HepG2 (cell line): ENCODE measurements around the gene CDYL. TPM values are rescaled to one million over a fixed set of nuclear protein-coding genes. Genes with fewer than 3 reads are reported as not detected.

ENCODE experiments used
- ATAC-seq: fragments of 200-7000 bp; cut with Tn5 transposase; 3 replicates; pipeline ENCODE4 v1.9.1; 2020; ENCODE audit warnings: mild to moderate bottlenecking, moderate library complexity
- BruUV-seq: library from RNA; stranded (reverse); fragments of 400-500 nt; replicated peaks from 2 replicates; lab custom pipeline; 2021; lab: Mats Ljungman, UMichigan
- CTCF ChIA-PET: fragments of 300-600 bp; formaldehyde crosslinking; extraction: SDS; loops from one replicate; lab custom pipeline; 2021; ENCODE audit warnings: low total read pairs, inconsistent platforms, low intra/inter-chr PET ratio; lab: Yijun Ruan, JAX
- POLR2A ChIA-PET: fragments of 350-600 bp; sonication (Branson Sonifier 250); formaldehyde crosslinking; loops from one replicate; lab custom pipeline; 2020; ENCODE audit warnings: antibody characterized with exemption, inconsistent platforms; lab: Yijun Ruan, JAX
- DNase-seq: peaks from one replicate; pipeline ENCODE4 v3.0.0-alpha.2; 2015; ENCODE audit warnings: low spot score
- FAIRE-seq: peaks from 3 replicates; lab custom pipeline; 2011; peaks lifted over from hg19 to GRCh38; lab: Jason Lieb, UNC
- H2AFZ ChIP-seq: one replicate; pipeline ENCODE4 v1.6.1; 2011; ENCODE audit warnings: low read length, inconsistent platforms
- H3K27ac ChIP-seq: fragments of 300-600 bp; 3 replicates; pipeline ENCODE4 v1.8.0; 2011; ENCODE audit warnings: mixed run types, mild to moderate bottlenecking, mixed read lengths, low read length, inconsistent platforms; ENCODE audit not compliant: insufficient read depth; ENCODE audit errors: extremely low read length
- H3K27me3 ChIP-seq, 2 experiments: fragments of 200-600 bp in 1 of 2; 2 replicates in 1 of 2; 3 replicates in 1 of 2; pipeline versions ENCODE4 v1.6.0 to v1.8.0; 2011; ENCODE audit warnings: low read length in 2 of 2, mild to moderate bottlenecking in 2 of 2, moderate library complexity in 2 of 2, inconsistent platforms in 1 of 2; ENCODE audit not compliant: insufficient read depth in 2 of 2, control insufficient read depth in 1 of 2
- H3K36me3 ChIP-seq, 2 experiments: fragments of 200-600 bp in 1 of 2; replicated peaks in 1 of 2; 2 replicates in 1 of 2; 3 replicates in 1 of 2; pipeline versions ENCODE4 v1.5.1 to v1.8.0; 2011; ENCODE audit warnings: low read length in 2 of 2, inconsistent platforms in 1 of 2; ENCODE audit not compliant: insufficient read depth in 2 of 2, control insufficient read depth in 1 of 2
- H3K4me1 ChIP-seq: 2 replicates; pipeline ENCODE4 v1.5.1; 2012; ENCODE audit warnings: low read length, inconsistent platforms; ENCODE audit not compliant: insufficient read depth
- H3K4me2 ChIP-seq: 2 replicates; pipeline ENCODE4 v1.6.0; 2011; ENCODE audit warnings: low read depth, low read length, inconsistent platforms
- H3K4me3 ChIP-seq, 3 experiments: fragments of 200-600 bp in 1 of 3; sonication (generic), shearing (Covaris generic) in 1 of 3; replicated peaks in 1 of 3; 2 replicates each; pipeline ENCODE4 v1.5.1; 2011 to 2016; ENCODE audit warnings: low read length in 3 of 3, inconsistent platforms in 2 of 3, low read depth in 2 of 3, mild to moderate bottlenecking in 2 of 3, control low read depth in 1 of 3, mixed read lengths in 1 of 3; ENCODE audit not compliant: insufficient read depth in 1 of 3
- H3K79me2 ChIP-seq: one replicate; pipeline ENCODE4 v1.6.1; 2011; ENCODE audit warnings: low read length, inconsistent platforms; ENCODE audit not compliant: insufficient read depth
- H3K9ac ChIP-seq: 2 replicates; pipeline ENCODE4 v1.6.0; 2011; ENCODE audit warnings: mild to moderate bottlenecking, low read depth, low read length, inconsistent platforms; ENCODE audit not compliant: insufficient read depth
- H3K9me3 ChIP-seq: 2 replicates; pipeline ENCODE4 v1.5.1; 2012; ENCODE audit warnings: mild to moderate bottlenecking, low read length
- H4K20me1 ChIP-seq: 2 replicates; pipeline ENCODE4 v1.6.0; 2011; ENCODE audit warnings: inconsistent platforms, mild to moderate bottlenecking, low read length, moderate library complexity; ENCODE audit not compliant: insufficient read depth
- DMAP1 ChIP-seq: IDR thresholded peaks from 2 replicates; pipeline ENCODE4 v1.6.1; 2016
- EP300 ChIP-seq, 3 experiments: sonication (generic) in 1 of 3; formaldehyde crosslinking in 1 of 3; IDR thresholded peaks; 2 replicates each; pipeline versions ENCODE4 v1.5.1 to v1.6.1; 2011 to 2020; ENCODE audit warnings: low read depth in 2 of 3, low read length in 2 of 3, borderline replicate concordance in 1 of 3, improper control_type of control experiment in 1 of 3, mild to moderate bottlenecking in 1 of 3, missing genetic modification reagents in 1 of 3, moderate library complexity in 1 of 3
- HOXD1 ChIP-seq: sonication (generic); formaldehyde crosslinking; IDR thresholded peaks from 2 replicates; pipeline ENCODE4 v1.5.0; 2020; ENCODE audit warnings: missing genetic modification reagents
- ISL2 ChIP-seq: sonication (generic); formaldehyde crosslinking; IDR thresholded peaks from 2 replicates; pipeline ENCODE4 v1.5.0; 2020; ENCODE audit warnings: missing genetic modification reagents
- PCBP1 ChIP-seq: fragments of 200-400 bp; formaldehyde crosslinking; IDR thresholded peaks from 2 replicates; pipeline ENCODE4 v1.6.1; 2017; ENCODE audit warnings: mild to moderate bottlenecking, low read depth, low read length, borderline replicate concordance
- SMARCE1 ChIP-seq: fragments of 450-650 bp; IDR thresholded peaks from 2 replicates; pipeline ENCODE4 v1.6.1; 2017; ENCODE audit warnings: borderline replicate concordance
- ZNF326 ChIP-seq: sonication (generic); formaldehyde crosslinking; IDR thresholded peaks from 2 replicates; pipeline ENCODE4 v1.4.0; 2020; ENCODE audit warnings: missing genetic modification reagents, borderline replicate concordance
- ZNF382 ChIP-seq: sonication (generic); formaldehyde crosslinking; IDR thresholded peaks from 2 replicates; pipeline ENCODE4 v1.5.0; 2020; ENCODE audit warnings: missing genetic modification reagents, mild to moderate bottlenecking, borderline replicate concordance
- ZNF572 ChIP-seq: sonication (generic); formaldehyde crosslinking; IDR thresholded peaks from 2 replicates; pipeline ENCODE4 v1.5.1; 2020; ENCODE audit warnings: mild to moderate bottlenecking, missing genetic modification reagents
- ZNF672 ChIP-seq: sonication (generic); formaldehyde crosslinking; IDR thresholded peaks from 2 replicates; pipeline ENCODE4 v1.8.1; 2022; ENCODE audit warnings: missing genetic modification reagents
- WGBS: methylation state at CpG from one replicate; pipeline ENCODE4 v1.1.6; 2017; ENCODE audit warnings: low lambda C conversion rate; 5-methylcytosine and 5-hydroxymethylcytosine counted together
- in situ Hi-C: cut with HindIII; loops from 2 replicates; pipeline ENCODE4 v1.10.0; 2017; ENCODE audit warnings: low pct_unique_long_range_greater_than_20kb; ENCODE audit not compliant: extremely low pct_ligation_motif_present
- intact Hi-C: fragments of 100-400 bp; cut with micrococcal nuclease; formaldehyde crosslinking; loops from one replicate; pipeline ENCODE4 v1.10.0; 2022; ENCODE audit not compliant: unreplicated experiment
- polyA plus RNA-seq, 8 experiments: library from polyadenylated mRNA; depleted of rRNA in 3 of 8; stranded (reverse) in 7 of 8; unstranded in 1 of 8; fragments of >200 nt; fragmentation: Illumina TruSeq in 4 of 8; extraction: Trizol in 4 of 8; gene quantifications; 2 replicates each; pipeline versions ENCODE4 v1.2.1 to v1.2.3, GENCODE V29; 2011 to 2016; ENCODE audit warnings: low read depth in 4 of 8, missing spikeins in 1 of 8, mixed read lengths in 1 of 8; ENCODE audit not compliant: insufficient read depth in 1 of 8
- total RNA-seq, 5 experiments: library from RNA; depleted of rRNA; stranded (reverse); fragments of >200 nt; fragmentation: Illumina TruSeq; extraction: Trizol; gene quantifications; 2 replicates each; pipeline ENCODE4 v1.2.3, GENCODE V29; 2016; ENCODE audit warnings: low read depth in 1 of 5
- TF ChIP-seq, protein P1 (sequence below): IDR thresholded peaks from 2 replicates; pipeline ENCODE4 v1.6.1; 2012; ENCODE audit warnings: low read length, improper control_type of control experiment
- TF ChIP-seq, protein P2 (sequence below): IDR thresholded peaks from 2 replicates; pipeline ENCODE4 v1.6.1; 2016; ENCODE audit warnings: mild to moderate bottlenecking
- TF ChIP-seq, protein P3 (sequence below), 2 experiments: sonication (generic) in 1 of 2; formaldehyde crosslinking in 1 of 2; IDR thresholded peaks; 2 replicates each; pipeline versions ENCODE4 v1.4.0 to v1.6.1; 2016 to 2020; ENCODE audit warnings: borderline replicate concordance in 1 of 2, low read depth in 1 of 2, mild to moderate bottlenecking in 1 of 2, missing genetic modification reagents in 1 of 2
- TF ChIP-seq, protein P4 (sequence below): sonication (generic); formaldehyde crosslinking; IDR thresholded peaks from 2 replicates; pipeline ENCODE4 v1.4.0; 2020; ENCODE audit warnings: missing genetic modification reagents, borderline replicate concordance

CDYL gene
- total and polyA plus RNA-seq, 2 of the 13 experiments (the other 11 are each of a cell fraction or from before 2014, with no cell fraction given), result 22.8 to 105 TPM

DNA sequence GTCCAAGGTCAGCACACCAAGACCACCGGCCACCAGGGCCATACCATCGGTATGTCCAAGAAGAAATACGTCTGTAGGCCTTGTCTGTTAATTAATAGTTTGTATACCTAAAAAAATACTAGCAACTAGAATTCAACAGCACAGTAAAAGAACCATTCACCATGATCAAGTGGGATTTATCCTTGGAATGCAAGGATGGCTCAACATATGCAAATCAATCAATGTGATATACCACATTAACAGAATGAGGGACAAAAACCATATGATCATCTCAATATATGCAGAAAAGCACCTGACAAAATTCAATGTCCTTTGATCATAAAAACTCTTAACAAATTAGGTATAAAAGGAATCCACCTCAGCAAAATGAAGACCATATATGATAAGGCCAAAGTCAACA is 203.2 kb downstream of the CDYL start:
- peaks cover 9% of the 10 kb centered on the region for H3K9me3 ChIP-seq
- H2AFZ ChIP-seq, result no peak overlapping the region
- H3K4me3 ChIP-seq, result no peak overlapping the region
- ChIA-PET POLR2A (no interaction called here), CTCF (no interaction called here)
- ATAC-seq (no peak), FAIRE-seq (no peak), DNase-seq (no peak)
- H4K20me1 ChIP-seq, result no peaks in the 10 kb centered on the region
- no peak overlapping the region for H3K27ac ChIP-seq
- no peaks in the 10 kb centered on the region for H3K79me2 ChIP-seq
- peaks cover 26% of the 10 kb centered on the region for H3K4me1 ChIP-seq
- WGBS, result 19% methylated on average over 3 of the region's 3 CpGs
- H3K9ac ChIP-seq, result no peak overlapping the region
- no peak overlapping the region for H3K4me2 ChIP-seq
- H3K27me3 ChIP-seq, result peaks cover 0 to 16% of the 10 kb centered on the region in 2 experiments; a peak in 2 of 5 replicates
- intact Hi-C loops (no loop called here), in situ Hi-C loops (no loop called here)
- no peaks in the 10 kb centered on the region for H3K36me3 ChIP-seq
- no TSS peak for BruUV-seq
- TF ChIP-seq PCBP1 (no peak), ZNF326 (no peak), SMARCE1 (no peak), ZNF572 (CRISPR knock-in tag) (no peak), EP300 (IDR thresholded peaks at IDR 0.05; ENCODE audit: low read depth in 2 of 2, low read length in 2 of 2) (no peak), EP300 (CRISPR knock-in tag; IDR thresholded peaks at IDR 0.05; ENCODE audit: borderline replicate concordance) (no peak), DMAP1 (CRISPR knock-in tag) (no peak), ISL2 (no peak), ZNF672 (CRISPR knock-in tag) (no peak), ZNF382 (CRISPR knock-in tag) (no peak), HOXD1 (no peak)
- TF ChIP-seq, protein P1, sequence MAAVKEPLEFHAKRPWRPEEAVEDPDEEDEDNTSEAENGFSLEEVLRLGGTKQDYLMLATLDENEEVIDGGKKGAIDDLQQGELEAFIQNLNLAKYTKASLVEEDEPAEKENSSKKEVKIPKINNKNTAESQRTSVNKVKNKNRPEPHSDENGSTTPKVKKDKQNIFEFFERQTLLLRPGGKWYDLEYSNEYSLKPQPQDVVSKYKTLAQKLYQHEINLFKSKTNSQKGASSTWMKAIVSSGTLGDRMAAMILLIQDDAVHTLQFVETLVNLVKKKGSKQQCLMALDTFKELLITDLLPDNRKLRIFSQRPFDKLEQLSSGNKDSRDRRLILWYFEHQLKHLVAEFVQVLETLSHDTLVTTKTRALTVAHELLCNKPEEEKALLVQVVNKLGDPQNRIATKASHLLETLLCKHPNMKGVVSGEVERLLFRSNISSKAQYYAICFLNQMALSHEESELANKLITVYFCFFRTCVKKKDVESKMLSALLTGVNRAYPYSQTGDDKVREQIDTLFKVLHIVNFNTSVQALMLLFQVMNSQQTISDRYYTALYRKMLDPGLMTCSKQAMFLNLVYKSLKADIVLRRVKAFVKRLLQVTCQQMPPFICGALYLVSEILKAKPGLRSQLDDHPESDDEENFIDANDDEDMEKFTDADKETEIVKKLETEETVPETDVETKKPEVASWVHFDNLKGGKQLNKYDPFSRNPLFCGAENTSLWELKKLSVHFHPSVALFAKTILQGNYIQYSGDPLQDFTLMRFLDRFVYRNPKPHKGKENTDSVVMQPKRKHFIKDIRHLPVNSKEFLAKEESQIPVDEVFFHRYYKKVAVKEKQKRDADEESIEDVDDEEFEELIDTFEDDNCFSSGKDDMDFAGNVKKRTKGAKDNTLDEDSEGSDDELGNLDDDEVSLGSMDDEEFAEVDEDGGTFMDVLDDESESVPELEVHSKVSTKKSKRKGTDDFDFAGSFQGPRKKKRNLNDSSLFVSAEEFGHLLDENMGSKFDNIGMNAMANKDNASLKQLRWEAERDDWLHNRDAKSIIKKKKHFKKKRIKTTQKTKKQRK, result no peak
- TF ChIP-seq, protein P2, sequence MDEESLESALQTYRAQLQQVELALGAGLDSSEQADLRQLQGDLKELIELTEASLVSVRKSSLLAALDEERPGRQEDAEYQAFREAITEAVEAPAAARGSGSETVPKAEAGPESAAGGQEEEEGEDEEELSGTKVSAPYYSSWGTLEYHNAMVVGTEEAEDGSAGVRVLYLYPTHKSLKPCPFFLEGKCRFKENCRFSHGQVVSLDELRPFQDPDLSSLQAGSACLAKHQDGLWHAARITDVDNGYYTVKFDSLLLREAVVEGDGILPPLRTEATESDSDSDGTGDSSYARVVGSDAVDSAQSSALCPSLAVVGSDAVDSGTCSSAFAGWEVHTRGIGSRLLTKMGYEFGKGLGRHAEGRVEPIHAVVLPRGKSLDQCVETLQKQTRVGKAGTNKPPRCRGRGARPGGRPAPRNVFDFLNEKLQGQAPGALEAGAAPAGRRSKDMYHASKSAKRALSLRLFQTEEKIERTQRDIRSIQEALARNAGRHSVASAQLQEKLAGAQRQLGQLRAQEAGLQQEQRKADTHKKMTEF (CRISPR knock-in tag), result no peak
- TF ChIP-seq, protein P3, sequence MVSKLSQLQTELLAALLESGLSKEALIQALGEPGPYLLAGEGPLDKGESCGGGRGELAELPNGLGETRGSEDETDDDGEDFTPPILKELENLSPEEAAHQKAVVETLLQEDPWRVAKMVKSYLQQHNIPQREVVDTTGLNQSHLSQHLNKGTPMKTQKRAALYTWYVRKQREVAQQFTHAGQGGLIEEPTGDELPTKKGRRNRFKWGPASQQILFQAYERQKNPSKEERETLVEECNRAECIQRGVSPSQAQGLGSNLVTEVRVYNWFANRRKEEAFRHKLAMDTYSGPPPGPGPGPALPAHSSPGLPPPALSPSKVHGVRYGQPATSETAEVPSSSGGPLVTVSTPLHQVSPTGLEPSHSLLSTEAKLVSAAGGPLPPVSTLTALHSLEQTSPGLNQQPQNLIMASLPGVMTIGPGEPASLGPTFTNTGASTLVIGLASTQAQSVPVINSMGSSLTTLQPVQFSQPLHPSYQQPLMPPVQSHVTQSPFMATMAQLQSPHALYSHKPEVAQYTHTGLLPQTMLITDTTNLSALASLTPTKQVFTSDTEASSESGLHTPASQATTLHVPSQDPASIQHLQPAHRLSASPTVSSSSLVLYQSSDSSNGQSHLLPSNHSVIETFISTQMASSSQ (IDR thresholded peaks at IDR 0.05; ENCODE audit: low read depth), result no peak
- TF ChIP-seq, protein P3 (CRISPR knock-in tag; IDR thresholded peaks at IDR 0.05; ENCODE audit: borderline replicate concordance), result no peak
- TF ChIP-seq, protein P4, sequence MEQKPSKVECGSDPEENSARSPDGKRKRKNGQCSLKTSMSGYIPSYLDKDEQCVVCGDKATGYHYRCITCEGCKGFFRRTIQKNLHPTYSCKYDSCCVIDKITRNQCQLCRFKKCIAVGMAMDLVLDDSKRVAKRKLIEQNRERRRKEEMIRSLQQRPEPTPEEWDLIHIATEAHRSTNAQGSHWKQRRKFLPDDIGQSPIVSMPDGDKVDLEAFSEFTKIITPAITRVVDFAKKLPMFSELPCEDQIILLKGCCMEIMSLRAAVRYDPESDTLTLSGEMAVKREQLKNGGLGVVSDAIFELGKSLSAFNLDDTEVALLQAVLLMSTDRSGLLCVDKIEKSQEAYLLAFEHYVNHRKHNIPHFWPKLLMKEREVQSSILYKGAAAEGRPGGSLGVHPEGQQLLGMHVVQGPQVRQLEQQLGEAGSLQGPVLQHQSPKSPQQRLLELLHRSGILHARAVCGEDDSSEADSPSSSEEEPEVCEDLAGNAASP (CRISPR knock-in tag), result no peak
